Astrocyte of the cerebellum (primary cell): Measurements from ENCODE around the gene MS4A13.

Source experiments
- DNase-seq: peaks from one replicate; pipeline ENCODE4 v3.0.0-alpha.2; 2011; ENCODE audit warnings: low read depth
- H3K4me3 ChIP-seq: 2 replicates; pipeline ENCODE4 v1.5.1; 2011; ENCODE audit warnings: mild to moderate bottlenecking, low read depth, low read length, moderate library complexity
- CTCF ChIP-seq: IDR thresholded peaks from 2 replicates; pipeline ENCODE4 v1.5.1; 2012; ENCODE audit warnings: low read length, low read depth, moderate library complexity, mild to moderate bottlenecking; ENCODE audit errors: missing control alignments
- in situ Hi-C: cut with HindIII; loops from 2 replicates; pipeline ENCODE4 v1.10.0; 2017; ENCODE audit warnings: low sequenced_read_pairs

The MS4A13 gene

GRCh38 chr11:60515144-60515855 is at the start of gene MS4A13:
Gene MS4A13 (plus strand): TSS chr11:60515392. CDS start chr11:60518084, 2,692 bp downstream.
- in situ Hi-C loops = no loop called here

GRCh38 chr11:60468829-60469228 is 46.4 kb upstream of the MS4A13 start:
- TF ChIP-seq CTCF = no peak

More at GRCh38 chr11:60515144-60515855, at the start of gene MS4A13:
- DNase-seq = no peak
- no peak for TF ChIP-seq CTCF
- no peak within 1 kb of the TSS for H3K4me3 ChIP-seq

GRCh38 chr11:60469723-60470122 is 45.5 kb upstream of the MS4A13 start:
- H3K4me3 ChIP-seq = no peak overlapping the region
- in situ Hi-C loops = no loop called here
- no peak for TF ChIP-seq CTCF
- DNase-seq = no peak

More at GRCh38 chr11:60468829-60469228, 46.4 kb upstream of the MS4A13 start:
- no peak overlapping the region for H3K4me3 ChIP-seq
- in situ Hi-C loops = no loop called here
- DNase-seq = no peak

- in situ Hi-C loops = no loop called here
- DNase-seq = no peak
Observed at GRCh38 chr11:60477035-60477445, 38.2 kb upstream of the MS4A13 start.

GRCh38 chr11:60482361-60482760 is 32.8 kb upstream of the MS4A13 start:
- no peak for TF ChIP-seq CTCF
- in situ Hi-C loops = no loop called here
- H3K4me3 ChIP-seq = no peak overlapping the region
- no peak for DNase-seq

More at GRCh38 chr11:60477035-60477445, 38.2 kb upstream of the MS4A13 start:
- H3K4me3 ChIP-seq = no peak overlapping the region
- no peak for TF ChIP-seq CTCF

GRCh38 chr11:60485987-60486386 is 29.2 kb upstream of the MS4A13 start:
- in situ Hi-C loops = no loop called here
- no peak for DNase-seq
- no peak for TF ChIP-seq CTCF
- H3K4me3 ChIP-seq = no peak overlapping the region
